ENCODE measurements around the gene CCDC27. TPM values are rescaled to one million over a fixed set of nuclear protein-coding genes. Genes with fewer than 3 reads are reported as not detected.

Gene CCDC27
- total and polyA plus RNA-seq, 4 donors: not detected

GRCh38 chr1:3816331-3817137 lies 64.3 kb downstream of the CCDC27 start:
- Histone ChIP-seq H3K9ac (ENCODE audit: low read depth in 1 of 2, low read length in 2 of 2) (no peak overlapping the region), H3K27me3 (ENCODE audit: control insufficient read depth in 4 of 4, insufficient read depth in 4 of 4, low read length in 3 of 4) (no peaks in the 10 kb centered on the region), H3K9me3 (ENCODE audit: control insufficient read depth in 4 of 4, low read length in 3 of 4) (no peaks in the 10 kb centered on the region), H3K4me1 (ENCODE audit: control insufficient read depth in 4 of 4, insufficient read depth in 4 of 4, low read length in 3 of 4) (no peaks in the 10 kb centered on the region), H3K27ac (ENCODE audit: low read depth in 1 of 2, low read length in 2 of 2) (no peak overlapping the region), H3K4me3 (ENCODE audit: low read depth in 1 of 3, low read length in 3 of 3) (no peak overlapping the region), H3K36me3 (ENCODE audit: control insufficient read depth in 4 of 4, insufficient read depth in 3 of 4, low read depth in 1 of 4, low read length in 3 of 4) (peaks cover 3 to 47% (median 20%) of the 10 kb centered on the region in 4 donors)
- DNase-seq (ENCODE audit: low spot score): no peak
- WGBS: 92% methylated on average over 38 of the region's 38 CpGs
- TF ChIP-seq HNF4A (conservative IDR thresholded peaks at IDR 0.05) (no peak), NR2F2 (IDR thresholded peaks at IDR 0.05) (no peak)

GRCh38 chr1:3817138-3817740 lies 65.0 kb downstream of the CCDC27 start:
- Histone ChIP-seq H3K9ac (ENCODE audit: low read depth in 1 of 2, low read length in 2 of 2) (no peak overlapping the region), H3K4me1 (ENCODE audit: control insufficient read depth in 4 of 4, insufficient read depth in 4 of 4, low read length in 3 of 4) (no peaks in the 10 kb centered on the region), H3K36me3 (ENCODE audit: control insufficient read depth in 4 of 4, insufficient read depth in 3 of 4, low read depth in 1 of 4, low read length in 3 of 4) (peaks cover 3 to 54% (median 24%) of the 10 kb centered on the region in 4 donors), H3K9me3 (ENCODE audit: control insufficient read depth in 4 of 4, low read length in 3 of 4) (no peaks in the 10 kb centered on the region), H3K4me3 (ENCODE audit: low read depth in 1 of 3, low read length in 3 of 3) (no peak overlapping the region), H3K27ac (ENCODE audit: low read depth in 1 of 2, low read length in 2 of 2) (no peak overlapping the region), H3K27me3 (ENCODE audit: control insufficient read depth in 4 of 4, insufficient read depth in 4 of 4, low read length in 3 of 4) (no peaks in the 10 kb centered on the region)
- TF ChIP-seq FOXA2 (IDR thresholded peaks at IDR 0.05) (no peak), SP1 (IDR thresholded peaks at IDR 0.05) (no peak), RXRA (IDR thresholded peaks at IDR 0.05) (no peak), ATF3 (IDR thresholded peaks at IDR 0.05) (no peak), HNF4A (conservative IDR thresholded peaks at IDR 0.05) (no peak), ZBTB33 (IDR thresholded peaks at IDR 0.05) (no peak), YY1 (IDR thresholded peaks at IDR 0.05) (no peak), JUND (IDR thresholded peaks at IDR 0.05) (no peak), TAF1 (conservative IDR thresholded peaks at IDR 0.05) (no peak), CTCF (IDR thresholded peaks at IDR 0.05; ENCODE audit: low read depth, low read length, missing input control) (no peak), FOXA1 (IDR thresholded peaks at IDR 0.05) (no peak), HNF4G (IDR thresholded peaks at IDR 0.05) (no peak), RAD21 (IDR thresholded peaks at IDR 0.05) (no peak), MAX (IDR thresholded peaks at IDR 0.05) (no peak), EGR1 (IDR thresholded peaks at IDR 0.05; ENCODE audit: low read depth in 2 of 2) (no peak), GABPA (IDR thresholded peaks at IDR 0.05 in 1 of 2, conservative IDR thresholded peaks at IDR 0.05 in 1 of 2) (no peak), NR2F2 (IDR thresholded peaks at IDR 0.05) (no peak)
- TF ChIP-seq, protein P1, sequence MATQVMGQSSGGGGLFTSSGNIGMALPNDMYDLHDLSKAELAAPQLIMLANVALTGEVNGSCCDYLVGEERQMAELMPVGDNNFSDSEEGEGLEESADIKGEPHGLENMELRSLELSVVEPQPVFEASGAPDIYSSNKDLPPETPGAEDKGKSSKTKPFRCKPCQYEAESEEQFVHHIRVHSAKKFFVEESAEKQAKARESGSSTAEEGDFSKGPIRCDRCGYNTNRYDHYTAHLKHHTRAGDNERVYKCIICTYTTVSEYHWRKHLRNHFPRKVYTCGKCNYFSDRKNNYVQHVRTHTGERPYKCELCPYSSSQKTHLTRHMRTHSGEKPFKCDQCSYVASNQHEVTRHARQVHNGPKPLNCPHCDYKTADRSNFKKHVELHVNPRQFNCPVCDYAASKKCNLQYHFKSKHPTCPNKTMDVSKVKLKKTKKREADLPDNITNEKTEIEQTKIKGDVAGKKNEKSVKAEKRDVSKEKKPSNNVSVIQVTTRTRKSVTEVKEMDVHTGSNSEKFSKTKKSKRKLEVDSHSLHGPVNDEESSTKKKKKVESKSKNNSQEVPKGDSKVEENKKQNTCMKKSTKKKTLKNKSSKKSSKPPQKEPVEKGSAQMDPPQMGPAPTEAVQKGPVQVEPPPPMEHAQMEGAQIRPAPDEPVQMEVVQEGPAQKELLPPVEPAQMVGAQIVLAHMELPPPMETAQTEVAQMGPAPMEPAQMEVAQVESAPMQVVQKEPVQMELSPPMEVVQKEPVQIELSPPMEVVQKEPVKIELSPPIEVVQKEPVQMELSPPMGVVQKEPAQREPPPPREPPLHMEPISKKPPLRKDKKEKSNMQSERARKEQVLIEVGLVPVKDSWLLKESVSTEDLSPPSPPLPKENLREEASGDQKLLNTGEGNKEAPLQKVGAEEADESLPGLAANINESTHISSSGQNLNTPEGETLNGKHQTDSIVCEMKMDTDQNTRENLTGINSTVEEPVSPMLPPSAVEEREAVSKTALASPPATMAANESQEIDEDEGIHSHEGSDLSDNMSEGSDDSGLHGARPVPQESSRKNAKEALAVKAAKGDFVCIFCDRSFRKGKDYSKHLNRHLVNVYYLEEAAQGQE (IDR thresholded peaks at IDR 0.05): no peak
- WGBS: 94% methylated on average over 17 of the region's 17 CpGs
- DNase-seq (ENCODE audit: low spot score): no peak

Data from liver (tissue), 9 donors.